NCI-H2196 (cell line): ENCODE measurements around the gene LBR.
A peak's percentile ranks its signal among the peaks of the same experiment; 100 is the strongest.
"Not testable (repeated sequence)": the region's sequence is repeated elsewhere in the genome, so short reads cannot be mapped to it uniquely, and the experiment has no call there.

ENCODE experiments used
- DNase-seq: peaks from one replicate; lab custom pipeline; 2025; ENCODE audit not compliant: unreplicated experiment; lab: John Stamatoyannopoulos, UW

Gene LBR

GRCh38 chr1:225423518-225423855 lies 4.4 kb downstream of the LBR start:
- DNase-seq = no peak

DNA sequence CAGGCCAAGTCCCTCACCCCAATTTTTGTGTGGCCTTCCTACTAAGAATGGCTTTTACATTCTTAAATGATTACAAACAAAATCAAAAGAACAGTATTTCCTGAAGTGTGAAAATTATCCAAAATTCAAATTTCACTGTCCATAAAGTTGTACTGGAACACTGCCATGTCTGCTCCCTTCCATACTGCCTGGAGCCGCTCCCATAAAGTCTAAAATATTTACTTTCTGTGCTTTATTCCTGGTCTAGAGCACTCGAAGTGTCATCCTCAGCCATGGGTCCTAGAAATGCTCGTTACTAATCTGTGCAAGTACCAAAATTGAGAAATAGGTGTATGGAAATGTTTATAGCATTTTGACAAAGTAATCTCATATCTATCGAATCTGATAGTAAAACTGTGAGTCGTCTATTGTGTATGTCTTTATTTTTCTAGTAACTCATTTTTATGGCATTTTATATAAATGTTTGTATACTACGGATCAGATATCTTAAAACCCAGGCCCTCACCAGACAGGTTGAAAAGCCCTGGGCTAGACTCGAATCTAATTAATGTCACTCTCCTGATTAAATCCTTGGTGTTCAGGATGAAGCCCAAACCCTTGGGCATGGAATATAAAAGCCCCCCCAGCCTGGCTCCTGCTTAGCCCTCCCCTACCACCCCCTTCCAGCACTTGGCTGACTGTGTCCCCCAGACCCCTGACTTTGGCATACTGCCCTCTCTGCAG lies 4.9 kb downstream of the LBR start:
- DNase-seq = no peak

- no peak for DNase-seq
These were observed 5.7 kb downstream of the LBR start for GRCh38 chr1:225422031-225422605.

- DNase-seq = no peak
These were observed 9.2 kb downstream of the LBR start for GRCh38 chr1:225418598-225418997.

- DNase-seq = peak; percentile 28
These were observed 9.8 kb downstream of the LBR start for GRCh38 chr1:225418059-225418458.

GRCh38 chr1:225415967-225416745 lies 11.7 kb downstream of the LBR start:
- DNase-seq = no peak

- DNase-seq = no peak
These were observed 12.5 kb downstream of the LBR start for GRCh38 chr1:225415307-225415706.

GRCh38 chr1:225413708-225414375 lies 14.0 kb downstream of the LBR start:
- no peak for DNase-seq

GRCh38 chr1:225412803-225413351 lies 15.0 kb downstream of the LBR start:
- DNase-seq = no peak

- DNase-seq = no peak
These were observed 15.5 kb downstream of the LBR start for GRCh38 chr1:225412321-225412720.

GRCh38 chr1:225410036-225410435 lies 17.8 kb downstream of the LBR start:
- no peak for DNase-seq

GRCh38 chr1:225409051-225409450 lies 18.8 kb downstream of the LBR start:
- no peak for DNase-seq

GRCh38 chr1:225408249-225408648 lies 19.6 kb downstream of the LBR start:
- no peak for DNase-seq

- no peak for DNase-seq
These were observed 20.1 kb downstream of the LBR start for GRCh38 chr1:225407755-225408154.

DNA sequence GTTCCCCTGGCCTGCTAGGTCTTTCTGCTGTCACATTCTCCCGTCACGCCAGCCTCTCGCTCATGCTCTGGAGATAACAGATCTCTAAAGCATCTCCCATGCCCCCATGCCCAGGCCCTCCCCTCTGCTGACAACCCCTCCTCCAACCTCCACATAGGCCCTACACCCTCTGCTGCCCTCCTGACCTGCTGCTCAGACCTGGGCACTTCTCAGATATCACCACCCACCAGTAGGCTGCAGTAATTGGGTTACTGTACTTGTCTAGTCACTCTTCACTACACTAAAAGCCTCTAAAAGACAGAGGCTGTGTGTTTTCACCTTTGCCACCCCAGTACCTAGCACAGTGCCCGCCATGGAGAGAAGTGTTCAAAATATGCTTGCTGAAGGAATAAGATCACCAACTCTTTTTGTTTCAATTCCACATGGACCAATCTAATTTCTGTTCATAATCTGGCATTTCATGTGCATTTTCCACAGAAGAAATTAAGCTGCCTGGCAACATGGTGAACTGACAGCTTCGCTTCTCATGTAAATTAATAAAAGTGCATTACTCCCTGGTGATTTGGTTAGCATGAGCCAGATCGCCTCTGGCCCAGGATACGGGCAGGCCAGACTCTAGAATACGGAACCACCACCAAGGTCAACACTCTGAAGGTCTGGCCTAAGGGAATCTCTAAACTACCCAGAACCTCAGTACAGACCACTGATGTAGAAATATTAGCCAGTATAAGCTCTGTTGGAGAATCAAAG lies 20.7 kb downstream of the LBR start:
- no peak for DNase-seq

- DNase-seq = no peak
These were observed 26.9 kb downstream of the LBR start for GRCh38 chr1:225400968-225401367.

GRCh38 chr1:225396357-225396756 lies 31.5 kb downstream of the LBR start:
- no peak for DNase-seq

DNA sequence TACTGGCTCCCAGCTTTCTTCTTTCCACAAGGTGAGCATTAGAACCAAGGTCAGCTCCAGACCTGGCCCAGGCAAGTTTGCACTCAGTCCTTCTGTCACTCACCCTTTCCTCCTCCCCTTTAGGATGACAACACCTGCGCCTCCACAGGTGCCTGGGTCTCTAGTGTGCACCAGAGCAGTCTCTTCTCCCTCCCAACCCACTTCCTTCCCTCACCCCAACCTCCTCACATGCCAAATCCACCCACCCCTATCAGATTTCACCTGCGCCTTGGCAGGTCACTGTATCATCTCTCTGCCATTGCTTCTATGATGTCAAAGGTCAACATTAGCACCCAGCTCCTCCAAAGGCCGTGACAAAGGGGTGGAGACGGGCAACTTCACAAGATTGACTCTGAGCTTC lies 38.0 kb downstream of the LBR start:
- DNase-seq = no peak

GRCh38 chr1:225388372-225388771 lies 39.5 kb downstream of the LBR start:
- DNase-seq = no peak

- DNase-seq = not testable (repeated sequence)
These were observed 41.0 kb downstream of the LBR start for GRCh38 chr1:225386860-225387259.

- no peak for DNase-seq
These were observed 47.1 kb downstream of the LBR start for GRCh38 chr1:225380691-225381090.
